Anterior cingulate cortex (tissue), 58 donors: ENCODE results near the gene CAMK1G.

ENCODE experiments used
- DNase-seq, 58 donors: peaks; one replicate each; lab custom pipeline; 2025; lab: John Stamatoyannopoulos, UW

The CAMK1G gene

DNA sequence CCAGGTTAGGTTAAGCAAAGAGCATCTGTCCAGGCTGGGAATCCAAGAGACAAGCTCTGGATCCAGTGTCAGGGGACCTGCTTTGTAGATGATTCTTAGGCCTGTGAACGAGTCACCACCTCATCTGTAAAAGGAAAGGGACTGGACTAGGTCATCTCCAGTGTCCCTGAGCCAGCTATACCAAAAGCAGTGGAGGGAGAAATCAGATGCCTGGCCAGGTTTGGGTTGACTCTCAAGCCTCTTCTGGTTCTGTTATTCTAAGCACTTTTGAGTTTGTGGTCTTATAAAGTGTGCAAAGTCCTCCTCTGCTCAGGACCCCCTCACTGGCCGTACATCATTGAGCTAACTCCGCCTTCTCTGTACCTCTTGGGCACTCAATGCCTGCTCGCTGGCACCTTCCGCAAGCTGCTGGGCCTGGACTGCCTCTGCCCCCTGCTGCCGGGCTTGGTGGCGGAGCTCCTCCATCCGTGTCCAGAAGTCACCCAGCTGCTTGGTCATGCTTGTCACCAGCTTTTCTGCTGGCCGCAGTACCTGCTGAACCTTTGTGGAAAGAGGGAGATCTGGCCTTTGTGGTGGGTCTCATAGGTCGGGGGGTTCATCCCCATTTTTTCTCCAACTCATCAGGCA, 33.6 kb downstream of the CAMK1G start:
- no peak for DNase-seq

DNA sequence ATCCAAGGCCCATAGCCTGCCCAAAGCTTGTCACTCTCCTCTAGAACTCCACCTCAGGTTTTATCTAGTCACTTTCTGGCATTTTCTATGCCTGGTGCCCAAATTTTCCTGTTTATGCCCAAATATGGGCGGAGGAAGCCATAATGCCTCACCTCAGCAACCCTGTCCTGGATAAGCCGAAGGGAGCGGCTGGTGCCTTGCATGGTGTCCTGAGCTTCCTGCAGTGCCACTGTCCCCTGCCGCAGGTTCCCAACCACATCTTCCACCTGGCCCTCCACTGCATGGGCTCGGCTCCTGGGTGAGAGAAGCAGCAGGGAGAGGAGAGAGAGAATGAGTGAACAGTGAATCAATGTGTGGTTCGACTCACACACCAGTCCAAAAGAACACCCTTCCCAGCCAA, 34.2 kb downstream of the CAMK1G start:
- DNase-seq = no peak

DNA sequence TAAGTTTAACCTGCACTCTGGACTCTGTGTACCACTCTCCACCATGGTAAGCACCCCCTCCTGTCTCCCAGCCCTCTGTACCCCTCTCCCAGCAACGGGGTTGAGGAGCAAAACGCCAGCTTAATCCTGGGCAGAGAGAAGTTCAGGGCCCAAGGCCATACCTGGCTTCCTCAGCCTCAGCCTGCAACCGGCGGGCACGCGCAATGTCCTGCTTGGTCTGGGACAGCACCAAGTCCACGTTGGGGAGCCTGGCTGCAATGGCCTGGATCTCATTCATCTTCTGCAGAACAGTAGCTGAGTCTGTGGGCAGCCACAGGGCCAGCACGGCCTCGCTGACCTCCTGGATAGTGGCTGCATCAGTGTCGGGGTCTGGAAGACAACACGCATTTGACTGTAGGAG, 34.8 kb downstream of the CAMK1G start:
- DNase-seq = peak in 1 of 58 donors; percentile 27

DNA sequence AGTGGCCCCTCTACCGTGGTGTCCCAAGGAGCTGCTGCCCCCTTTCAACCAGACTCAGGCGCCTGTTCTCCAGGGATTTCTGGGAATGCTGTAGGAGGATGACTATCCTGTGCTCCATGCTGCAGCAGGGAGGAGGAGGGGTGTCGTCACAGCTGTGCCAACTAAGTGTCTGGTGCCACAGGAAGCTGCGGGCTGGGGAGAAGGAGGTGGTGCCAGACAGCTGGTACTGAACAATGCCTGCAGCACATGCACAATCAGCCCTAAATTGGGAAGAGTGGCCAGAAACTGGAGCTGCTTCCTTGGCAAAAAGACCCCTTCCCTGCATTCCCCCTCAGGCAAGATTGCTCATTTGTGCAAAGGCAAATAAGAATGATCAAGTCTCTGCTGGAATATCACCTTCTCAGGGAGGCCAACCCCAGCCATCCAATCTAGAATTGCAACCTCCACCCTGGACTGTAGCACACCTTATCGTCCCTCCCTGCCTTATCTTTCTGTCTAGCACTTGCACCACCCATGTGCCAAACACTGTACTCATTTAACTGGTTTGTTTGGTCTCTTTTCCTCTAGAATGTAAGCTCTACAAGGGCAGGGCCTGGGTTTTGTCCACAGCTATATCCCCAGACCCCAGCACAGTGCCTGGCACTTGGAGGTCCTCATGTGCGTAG, 35.4 kb downstream of the CAMK1G start:
- DNase-seq = peak in 55 of 58 donors; percentile 22 to 92 (median 72)

DNA sequence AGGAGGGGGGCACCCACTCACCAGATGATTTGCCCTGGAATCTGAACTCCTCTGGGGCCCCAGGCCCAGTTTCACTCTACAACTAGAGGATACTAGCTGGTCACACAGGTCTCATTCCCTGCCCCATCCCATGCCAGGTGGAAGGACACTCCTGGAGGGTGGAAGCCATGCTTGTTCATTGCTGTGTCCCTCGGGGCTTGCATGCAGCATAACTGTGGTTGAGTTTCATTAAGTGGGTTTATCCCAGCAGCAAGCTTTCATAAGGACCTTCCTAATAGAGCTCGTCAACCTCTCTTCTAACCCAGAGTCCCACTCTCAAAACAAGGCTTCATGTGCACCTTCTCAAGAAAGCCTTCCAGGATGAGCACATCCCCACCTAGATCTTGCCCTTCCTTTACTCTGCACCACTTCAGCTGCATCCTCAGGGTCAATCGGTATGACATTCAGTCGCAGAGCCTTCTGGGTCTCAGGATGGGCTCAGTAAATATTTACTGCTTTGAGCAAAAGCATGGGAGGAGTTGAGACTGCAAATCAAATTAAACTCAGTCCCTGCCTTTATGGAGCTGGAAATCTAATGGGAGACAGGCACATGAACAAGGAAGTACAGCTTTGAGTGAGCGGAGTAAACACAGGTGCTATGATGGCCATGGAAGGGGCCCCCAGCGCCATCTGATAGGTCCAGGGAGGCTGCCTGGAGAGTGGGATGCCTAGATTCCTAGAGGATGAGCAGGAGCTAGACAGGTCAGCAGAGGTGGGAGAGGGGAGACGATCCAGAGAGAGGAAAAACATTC, 36.4 kb downstream of the CAMK1G start:
- DNase-seq = no peak

DNA sequence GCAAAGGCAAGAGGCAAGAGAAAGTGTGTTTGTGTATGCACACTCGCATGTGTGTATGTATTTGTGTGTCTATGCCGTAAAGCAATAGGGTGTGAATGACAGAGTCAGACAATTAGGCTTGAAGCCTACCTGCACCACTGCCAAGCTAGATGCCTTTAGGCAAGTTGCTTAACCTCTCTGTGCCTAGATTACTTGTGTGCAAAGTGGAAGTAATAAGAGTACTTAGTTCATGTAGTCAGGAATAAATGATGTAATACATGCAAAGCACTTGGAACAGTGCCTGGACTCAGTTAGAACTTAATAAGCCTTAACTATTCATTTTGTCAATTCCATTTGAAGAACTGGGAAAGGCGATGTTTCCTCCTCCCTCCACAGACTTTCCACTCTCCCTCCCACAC, 37.0 kb downstream of the CAMK1G start:
- DNase-seq = no peak

DNA sequence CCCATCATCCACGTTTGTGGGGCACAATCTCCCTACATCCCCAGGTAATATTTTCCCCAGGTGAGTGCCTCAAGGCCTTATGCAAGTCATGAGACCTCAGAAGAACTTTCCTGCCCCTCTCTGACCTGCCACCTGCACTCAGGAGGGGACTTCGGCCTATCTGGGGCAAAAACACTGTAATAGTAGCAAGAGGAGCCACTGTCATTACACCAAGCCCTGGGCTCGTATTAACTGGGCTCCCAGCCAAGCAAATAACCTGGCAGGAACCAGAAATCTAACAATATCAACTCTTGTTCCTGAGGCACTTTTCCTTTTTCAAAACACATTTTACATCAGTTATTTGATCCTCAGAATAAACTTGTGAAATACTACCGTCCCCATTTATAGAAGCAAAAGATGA, 37.8 kb downstream of the CAMK1G start:
- DNase-seq = no peak

DNA sequence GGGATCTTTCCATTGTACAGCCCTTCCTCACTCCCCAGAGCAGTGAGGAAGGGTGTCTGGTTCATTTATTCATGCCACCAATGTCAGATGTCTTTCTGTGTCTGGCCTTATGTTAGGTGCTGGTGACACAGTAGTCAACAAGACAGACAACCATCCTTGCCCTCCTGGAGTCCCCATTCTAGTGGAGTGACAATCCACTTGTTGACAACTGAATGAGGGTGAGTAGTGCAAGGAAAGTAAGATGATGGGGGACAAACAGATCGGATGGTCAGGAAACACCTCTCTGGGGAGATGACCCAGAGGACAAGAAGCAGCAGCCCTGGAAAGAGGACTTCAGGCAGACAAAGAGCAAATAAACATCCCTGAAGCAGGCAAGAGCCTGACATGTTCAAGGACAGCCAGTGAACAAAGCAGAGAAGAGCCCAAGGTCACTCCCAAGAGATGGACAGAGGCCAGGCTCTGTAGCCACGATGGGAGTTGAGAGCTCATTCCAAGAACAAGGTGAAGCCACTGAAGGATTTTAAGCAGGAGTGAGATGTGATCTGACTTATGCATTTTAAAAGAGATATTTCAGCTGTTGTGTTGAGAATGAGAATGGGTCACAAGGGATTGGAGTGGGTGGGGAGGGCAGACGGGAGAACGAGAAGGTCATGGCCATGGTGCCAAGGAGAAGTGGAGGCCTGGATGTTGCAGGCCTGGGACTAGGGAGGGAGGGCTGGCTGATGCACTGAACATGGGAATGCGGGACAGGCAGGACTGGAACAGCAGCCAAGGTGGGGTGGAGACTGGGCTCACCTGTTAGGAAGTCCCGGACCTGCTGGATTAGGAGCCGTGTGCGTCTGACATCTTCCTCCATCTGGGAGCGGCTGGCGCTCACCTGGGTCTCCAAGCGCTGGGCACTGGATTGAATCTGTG, 38.5 kb downstream of the CAMK1G start:
- DNase-seq = no peak

DNA sequence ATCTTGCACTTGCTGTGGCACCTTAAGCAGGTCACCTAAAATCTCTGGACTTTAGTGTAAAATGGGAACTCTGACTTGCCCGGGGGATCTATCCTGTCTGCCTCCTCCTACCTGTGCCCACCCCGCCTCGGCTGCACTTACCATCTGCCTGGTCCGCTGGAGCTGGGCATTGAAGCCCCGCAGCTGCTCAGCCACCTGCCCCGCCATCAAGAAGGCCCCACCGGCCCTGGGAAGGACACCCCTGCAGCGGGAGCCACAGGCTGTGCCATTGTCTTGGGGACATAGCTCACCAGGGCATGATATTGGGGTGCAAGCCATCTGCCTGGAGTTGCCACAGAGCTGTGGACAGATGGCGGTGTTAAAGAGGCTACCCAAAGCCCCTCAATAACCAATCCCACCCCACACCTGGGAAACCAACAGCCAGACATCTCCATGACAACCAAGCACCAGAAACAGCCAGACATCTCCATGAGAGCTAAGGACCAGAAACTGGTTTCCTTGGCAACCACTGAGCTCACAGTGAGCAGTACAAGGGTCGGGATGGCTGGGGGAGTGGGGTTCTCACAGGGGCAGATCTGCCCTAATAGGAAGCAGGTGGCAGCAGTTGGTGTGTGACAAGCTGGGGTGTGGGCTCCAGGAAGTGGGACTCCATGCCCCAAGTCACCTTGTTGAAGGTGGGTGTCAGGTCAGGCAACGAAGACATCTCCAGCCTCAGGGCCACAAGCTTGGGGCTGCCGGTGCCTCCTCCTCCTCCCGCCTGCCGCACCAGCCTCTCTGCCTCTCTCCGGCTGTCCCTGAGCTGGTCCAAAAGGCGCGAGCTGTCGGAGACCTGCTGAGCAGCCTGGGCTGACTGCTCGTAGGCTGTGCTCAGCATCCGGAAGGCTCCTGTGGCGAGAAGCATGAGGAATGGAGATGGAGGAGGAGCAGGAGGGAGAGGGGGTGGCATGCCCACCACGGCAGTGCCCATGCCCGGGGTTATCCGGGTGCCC, 39.6 kb downstream of the CAMK1G start:
- DNase-seq = peak in 16 of 58 donors; percentile 9 to 50 (median 26)

DNA sequence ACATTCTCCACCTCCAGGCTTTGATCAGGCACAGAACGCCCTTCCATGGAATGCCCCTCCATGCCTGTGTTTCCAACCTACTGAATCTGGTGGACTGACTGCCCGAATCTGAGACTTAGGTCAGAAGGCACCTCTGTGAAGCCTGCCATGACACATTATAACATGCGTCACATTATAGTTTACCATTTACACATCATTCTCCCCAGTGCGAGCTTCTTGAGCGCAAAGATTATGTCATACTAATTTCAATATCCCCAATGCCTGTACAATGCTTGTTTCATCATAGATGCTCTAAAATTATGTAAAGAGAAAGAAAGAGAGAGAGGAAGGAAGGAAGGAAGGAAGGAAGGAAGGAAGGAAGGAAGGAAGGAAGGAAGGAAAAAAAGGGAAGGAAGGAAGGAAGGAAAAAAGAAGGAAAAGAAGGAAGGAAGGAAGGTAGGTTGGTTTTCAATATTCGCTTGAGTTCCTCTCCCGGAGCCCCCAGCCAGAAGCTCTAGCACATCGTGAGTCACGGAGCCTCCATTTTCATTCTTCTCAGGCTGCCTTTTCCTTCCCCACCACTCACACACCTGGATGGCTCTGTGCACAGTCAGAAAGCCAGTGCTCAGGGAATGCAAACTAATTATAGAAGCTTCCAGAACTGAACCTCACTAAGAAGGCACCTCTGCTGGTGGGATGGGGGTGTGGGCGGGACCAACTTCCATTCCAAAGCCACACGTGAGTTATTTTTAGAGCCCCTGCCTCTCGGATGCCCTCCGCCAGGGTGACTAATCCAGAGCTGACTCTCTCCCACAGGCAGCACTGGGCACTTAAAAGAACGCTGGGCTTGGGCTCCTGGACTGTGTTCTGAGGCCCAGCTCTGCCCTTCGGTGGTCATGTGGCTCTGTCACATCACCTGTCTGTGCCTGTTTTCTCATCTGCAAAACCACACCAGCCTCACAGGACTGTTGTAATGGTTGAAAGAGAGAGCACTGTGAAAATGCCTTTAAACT, 41.3 kb downstream of the CAMK1G start:
- peak in 1 of 58 donors; percentile 16 for DNase-seq

DNA sequence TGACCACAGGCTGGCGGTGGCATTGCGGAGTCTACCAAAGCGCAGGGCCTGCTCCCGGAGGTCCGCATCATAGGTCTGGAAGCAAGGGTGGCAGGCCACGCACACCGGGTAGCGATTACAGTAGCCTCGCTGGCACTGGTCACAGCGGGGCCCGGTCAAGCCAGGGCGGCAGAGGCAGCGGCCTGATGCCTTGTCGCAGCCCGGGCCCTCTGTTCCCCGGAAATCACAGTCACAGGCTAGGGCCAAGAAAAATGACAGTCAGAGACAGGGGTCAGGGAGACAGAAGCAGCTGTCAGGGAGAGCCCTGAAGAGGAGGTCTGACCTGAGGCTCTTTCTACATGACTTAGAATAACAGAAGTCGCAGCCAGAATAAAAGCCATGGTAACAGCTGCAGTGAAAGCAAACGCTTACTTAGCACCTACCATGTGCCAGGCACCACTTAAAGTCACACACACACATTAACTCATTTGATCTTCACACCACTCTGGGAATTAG, 42.3 kb downstream of the CAMK1G start:
- DNase-seq = no peak

DNA sequence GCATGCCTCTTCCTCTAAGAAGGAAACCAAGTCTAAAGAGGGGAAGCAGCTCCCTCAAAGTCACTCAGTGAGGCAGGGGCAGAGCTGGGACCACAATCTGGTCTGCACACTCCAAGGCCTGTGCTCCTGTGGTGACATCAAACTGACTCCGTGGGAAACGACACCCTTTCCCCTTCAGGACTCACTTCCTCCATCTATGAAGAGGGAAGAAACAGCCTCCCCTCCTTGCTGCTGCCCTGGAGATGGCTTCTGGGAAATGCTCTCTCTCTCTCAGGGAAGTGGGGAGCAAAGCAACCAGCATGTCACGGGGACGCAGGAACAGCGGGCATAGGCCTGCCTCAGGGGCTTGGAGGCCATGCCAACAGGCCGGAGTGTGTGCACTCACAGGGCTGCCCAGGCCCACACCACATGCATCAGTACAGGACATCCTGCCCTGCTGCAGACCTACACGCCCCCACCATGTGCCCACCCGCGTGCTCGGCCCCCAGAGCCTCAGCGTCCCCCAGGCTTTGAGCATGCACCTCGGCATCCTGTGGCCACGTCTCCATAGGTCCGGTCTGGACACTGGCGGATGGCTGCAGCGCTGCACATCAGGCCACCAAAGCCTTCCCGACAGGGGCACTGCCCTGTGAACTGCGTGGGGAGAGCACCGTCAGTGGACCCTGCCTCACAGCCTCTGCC, 43.0 kb downstream of the CAMK1G start:
- no peak for DNase-seq

DNA sequence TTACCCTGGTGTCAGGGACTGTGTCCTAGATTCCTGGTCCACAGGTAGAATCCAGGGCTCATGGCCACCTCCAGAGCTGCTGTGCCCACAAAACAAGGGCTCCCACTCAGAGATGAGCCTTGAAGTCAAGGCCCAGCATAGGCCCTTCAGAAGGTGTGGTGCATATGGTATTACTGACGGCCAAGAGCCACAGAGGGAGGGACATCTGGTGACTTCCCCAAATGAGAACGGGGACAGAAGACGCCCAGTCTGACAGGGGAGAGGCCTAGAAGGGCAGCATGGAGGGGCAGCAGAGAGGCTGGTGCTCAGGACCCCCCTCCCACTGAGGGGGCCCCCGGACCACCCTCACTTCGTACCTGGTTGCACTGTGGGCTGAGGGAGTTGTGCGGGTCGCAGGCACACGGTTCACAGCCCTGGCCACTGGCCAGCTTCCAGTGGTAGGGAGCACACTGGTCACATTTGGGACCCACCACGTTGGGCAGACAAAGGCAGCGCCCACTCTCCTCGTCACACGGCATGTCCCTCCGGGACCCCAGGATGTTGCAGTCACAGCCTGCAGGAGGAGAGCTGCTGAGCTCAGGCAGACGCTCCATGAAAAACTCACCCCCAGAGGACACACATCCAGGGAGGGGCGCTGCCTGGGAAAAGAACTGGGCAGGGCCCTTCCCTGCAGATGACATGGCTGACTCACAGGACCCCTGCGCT, 43.7 kb downstream of the CAMK1G start:
- no peak for DNase-seq

DNA sequence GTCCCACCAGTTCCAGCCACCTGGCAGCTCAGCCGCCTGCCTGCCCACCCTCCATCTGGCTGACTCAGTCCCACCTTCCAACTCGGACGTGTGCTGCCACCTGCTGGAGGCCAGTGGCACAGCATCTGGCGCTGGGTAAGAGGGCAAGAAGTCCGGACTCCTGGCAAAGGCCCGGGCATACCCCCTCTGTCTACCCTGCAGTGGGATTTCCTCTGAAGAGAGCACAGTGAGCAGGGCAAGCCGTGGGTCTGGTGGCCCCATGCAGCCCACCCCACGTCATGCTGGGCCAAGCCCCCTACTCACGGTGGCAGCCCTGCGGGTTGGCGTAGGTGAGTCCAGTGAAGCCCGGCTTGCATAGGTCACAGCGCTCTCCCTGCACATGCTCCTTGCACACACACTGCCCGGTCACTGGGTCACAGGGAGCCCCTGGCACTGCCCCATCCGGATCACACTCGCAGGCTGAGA, 44.2 kb downstream of the CAMK1G start:
- peak in 57 of 58 donors; percentile 17 to 90 (median 71) for DNase-seq

DNA sequence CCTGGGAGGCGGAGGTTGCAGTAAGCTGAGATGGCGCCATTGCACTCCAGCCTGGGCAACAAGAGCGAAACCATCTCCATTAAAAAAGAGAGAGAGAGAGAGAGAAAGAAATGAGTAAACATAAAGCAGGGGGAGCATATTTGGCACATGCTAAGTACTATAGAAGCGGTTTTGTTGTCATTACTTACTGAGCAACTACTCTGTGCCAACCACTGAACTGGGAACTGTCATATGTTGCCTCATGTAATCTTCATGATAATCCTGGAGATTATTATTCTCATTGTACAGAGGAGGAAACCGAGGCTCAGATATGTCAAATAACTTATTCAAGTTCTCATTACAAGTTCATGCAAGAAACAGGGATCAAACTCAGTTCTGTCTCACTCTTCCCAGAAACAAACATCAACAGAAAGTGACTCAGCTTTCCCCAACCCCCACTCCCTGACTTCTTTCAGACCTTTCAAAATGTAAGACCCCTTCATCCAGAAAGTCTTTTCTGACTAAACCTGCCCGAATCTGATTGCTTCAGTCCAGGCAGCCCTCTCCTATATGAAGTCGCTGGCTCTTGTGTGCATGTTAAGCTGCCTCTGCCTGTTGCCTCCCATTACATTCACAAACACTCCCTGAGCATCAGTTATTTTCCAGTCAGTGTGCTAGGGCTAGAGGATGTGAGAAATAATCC, 45.2 kb downstream of the CAMK1G start:
- no peak for DNase-seq
